HCT116 (cell line): ENCODE results near the gene RMND1. TPM values are rescaled to one million over a fixed set of nuclear protein-coding genes. Genes with fewer than 3 reads are reported as not detected.

ENCODE experiments used
- ATAC-seq: fragments of 200-7000 bp; cut with Tn5 transposase; 2 replicates; pipeline ENCODE4 v1.9.1; 2020; ENCODE audit warnings: mild to moderate bottlenecking, moderate library complexity
- BruUV-seq: library from RNA; stranded (reverse); fragments of 400-500 nt; replicated peaks from 2 replicates; lab custom pipeline; 2021; lab: Mats Ljungman, UMichigan
- CTCF ChIA-PET: fragments of 300-600 bp; sonication (Branson Sonifier 250); formaldehyde crosslinking; loops from one replicate; lab custom pipeline; 2021; ENCODE audit warnings: antibody characterized with exemption; lab: Charles Lee
- POLR2A ChIA-PET: fragments of 300-600, 350-600 bp; sonication (Branson Sonifier 250); formaldehyde crosslinking; loops from one replicate; lab custom pipeline; 2021; ENCODE audit warnings: antibody characterized with exemption; lab: Charles Lee
- RAD21 ChIA-PET, 2 experiments: fragments of 300-600 bp; sonication (Branson Sonifier 250); formaldehyde crosslinking; loops; one replicate each; lab custom pipeline; 2023; ENCODE audit warnings: low total read pairs in 2 of 2; ENCODE audit not compliant: uncharacterized antibody in 2 of 2, unreplicated experiment in 2 of 2, low non-redundant PET in 1 of 2; lab: Charles Lee
- DNase-seq: peaks from one replicate; pipeline ENCODE4 v3.0.0-alpha.2; 2010; ENCODE audit warnings: low read depth, low spot score
- H2AFZ ChIP-seq: fragments of 200-600 bp; shearing (Covaris generic), sonication (generic); 2 replicates; pipeline ENCODE4 v1.6.1; 2017; ENCODE audit warnings: low read depth, mixed run types, mixed read lengths, antibody characterized with exemption, low read length; ENCODE audit not compliant: poor library complexity, severe bottlenecking
- H3K27ac ChIP-seq: 2 replicates; pipeline ENCODE4 v1.5.1; 2012; ENCODE audit warnings: low read depth, low read length
- H3K27me3 ChIP-seq: fragments of 200-600 bp; sonication (generic); 2 replicates; pipeline ENCODE4 v1.6.1; 2016; ENCODE audit warnings: mixed run types, low read length, mixed read lengths; ENCODE audit not compliant: insufficient read depth
- H3K36me3 ChIP-seq, 2 experiments: fragments of 200-500 bp in 1 of 2; fragments of 200-600 bp in 1 of 2; sonication (Bioruptor generic) in 1 of 2; sonication (generic) in 1 of 2; 2 replicates each; pipeline versions ENCODE4 v1.5.1 to v1.6.1; 2014 to 2016; ENCODE audit warnings: low read length in 2 of 2, inconsistent platforms in 1 of 2, mixed read lengths in 1 of 2, mixed run types in 1 of 2; ENCODE audit not compliant: insufficient read depth in 2 of 2, control insufficient read depth in 1 of 2
- H3K4me1 ChIP-seq, 2 experiments: fragments of 200-600 bp in 1 of 2; sonication (generic) in 1 of 2; 2 replicates each; pipeline versions ENCODE4 v1.5.1 to v1.6.1; 2012 to 2017; ENCODE audit warnings: low read length in 2 of 2, inconsistent platforms in 1 of 2, mild to moderate bottlenecking in 1 of 2, mixed read lengths in 1 of 2, mixed run types in 1 of 2, moderate library complexity in 1 of 2; ENCODE audit not compliant: insufficient read depth in 2 of 2, control insufficient read depth in 1 of 2
- H3K4me2 ChIP-seq: fragments of 200-600 bp; sonication (generic); 2 replicates; pipeline ENCODE4 v1.6.1; 2017; ENCODE audit warnings: mixed run types, low read length, mixed read lengths
- H3K4me3 ChIP-seq, 2 experiments: fragments of 200-600 bp in 1 of 2; sonication (generic) in 1 of 2; replicated peaks in 1 of 2; 2 replicates each; pipeline ENCODE4 v1.5.1; 2011 to 2016; ENCODE audit warnings: low read length in 2 of 2, control low read depth in 1 of 2, low read depth in 1 of 2, mild to moderate bottlenecking in 1 of 2, mixed read lengths in 1 of 2, mixed run types in 1 of 2
- H3K79me2 ChIP-seq: fragments of 200-600 bp; sonication (generic); 2 replicates; pipeline ENCODE4 v1.6.1; 2017; ENCODE audit warnings: mild to moderate bottlenecking, mixed run types, low read length, moderate library complexity, mixed read lengths; ENCODE audit not compliant: insufficient read depth
- H3K9ac ChIP-seq: fragments of 200-600 bp; sonication (generic); 2 replicates; pipeline ENCODE4 v1.6.1; 2016; ENCODE audit warnings: low read length, mixed read lengths
- H3K9me2 ChIP-seq: fragments of 200-600 bp; sonication (generic), shearing (Covaris generic); 2 replicates; pipeline ENCODE4 v1.6.1; 2017; ENCODE audit warnings: mixed run types, mild to moderate bottlenecking, moderate library complexity; ENCODE audit not compliant: insufficient read depth
- H3K9me3 ChIP-seq, 2 experiments: fragments of 200-500 bp in 1 of 2; fragments of 200-600 bp in 1 of 2; sonication (Bioruptor generic) in 1 of 2; sonication (generic) in 1 of 2; 2 replicates each; pipeline ENCODE4 v1.6.1; 2014 to 2017; ENCODE audit warnings: low read length in 2 of 2, mixed read lengths in 2 of 2, inconsistent platforms in 1 of 2, low read depth in 1 of 2, mild to moderate bottlenecking in 1 of 2, mixed run types in 1 of 2, moderate library complexity in 1 of 2; ENCODE audit not compliant: control insufficient read depth in 1 of 2, insufficient read depth in 1 of 2
- H4K20me1 ChIP-seq: fragments of 200-600 bp; sonication (generic), shearing (Covaris generic); 2 replicates; pipeline ENCODE4 v1.6.1; 2017; ENCODE audit warnings: mixed run types, mild to moderate bottlenecking, moderate library complexity; ENCODE audit not compliant: insufficient read depth
- CBX3 ChIP-seq: IDR thresholded peaks from 2 replicates; pipeline ENCODE4 v1.6.1; 2012; ENCODE audit warnings: low read depth
- CEBPB ChIP-seq: IDR thresholded peaks from 2 replicates; pipeline ENCODE4 v1.6.1; 2012; ENCODE audit warnings: low read depth
- EGR1 ChIP-seq: IDR thresholded peaks from 2 replicates; pipeline ENCODE4 v1.6.1; 2012; ENCODE audit warnings: low read depth
- ELF1 ChIP-seq: IDR thresholded peaks from 2 replicates; pipeline ENCODE4 v1.6.1; 2012; ENCODE audit warnings: low read depth, borderline replicate concordance
- EZH2 ChIP-seq: fragments of 200-600 bp; sonication (generic); IDR thresholded peaks from 2 replicates; pipeline ENCODE4 v1.6.1; 2017; ENCODE audit warnings: antibody characterized with exemption, mixed run types
- FOSL1 ChIP-seq: IDR thresholded peaks from 2 replicates; pipeline ENCODE4 v1.6.1; 2012; ENCODE audit warnings: low read depth
- JUND ChIP-seq: IDR thresholded peaks from 2 replicates; pipeline ENCODE4 v1.6.1; 2012
- MAX ChIP-seq: IDR thresholded peaks from 2 replicates; pipeline ENCODE4 v1.6.1; 2012
- RAD21 ChIP-seq: IDR thresholded peaks from 2 replicates; pipeline ENCODE4 v1.6.1; 2012; ENCODE audit warnings: low read depth, mild to moderate bottlenecking
- SIN3A ChIP-seq: IDR thresholded peaks from 2 replicates; pipeline ENCODE4 v1.6.1; 2012; ENCODE audit warnings: low read depth
- SRF ChIP-seq: IDR thresholded peaks from 2 replicates; pipeline ENCODE4 v1.6.1; 2012; ENCODE audit warnings: low read depth
- ZBTB33 ChIP-seq: IDR thresholded peaks from 2 replicates; pipeline ENCODE4 v1.6.1; 2011; ENCODE audit warnings: mild to moderate bottlenecking, low read length, moderate library complexity; ENCODE audit not compliant: insufficient replicate concordance; ENCODE audit errors: extremely low read depth
- ZFX ChIP-seq: fragments of 450-650 bp; IDR thresholded peaks from 2 replicates; pipeline ENCODE4 v1.6.1; 2017
- ZNF274 ChIP-seq: fragments of 200-500 bp; sonication (Bioruptor generic); IDR thresholded peaks from 2 replicates; pipeline ENCODE4 v1.6.1; 2014; ENCODE audit warnings: mild to moderate bottlenecking, low read depth, low read length, inconsistent platforms
- intact Hi-C: fragments of 100-400 bp; cut with micrococcal nuclease; formaldehyde crosslinking; loops from 2 replicates; pipeline ENCODE4 v1.10.0; 2022
- total RNA-seq: library from RNA; stranded (reverse); gene quantifications from one replicate; pipeline ENCODE4 v1.2.1, GENCODE V29; 2021; ENCODE audit not compliant: unreplicated experiment
- TF ChIP-seq, protein P1 (sequence below): IDR thresholded peaks from 2 replicates; pipeline ENCODE4 v1.6.1; 2012
- TF ChIP-seq, protein P2 (sequence below): IDR thresholded peaks from 2 replicates; pipeline ENCODE4 v1.6.1; 2012; ENCODE audit warnings: low read depth

RMND1 gene
- total RNA-seq, 1 experiment from 2014 or later, result 28.0 TPM

DNA sequence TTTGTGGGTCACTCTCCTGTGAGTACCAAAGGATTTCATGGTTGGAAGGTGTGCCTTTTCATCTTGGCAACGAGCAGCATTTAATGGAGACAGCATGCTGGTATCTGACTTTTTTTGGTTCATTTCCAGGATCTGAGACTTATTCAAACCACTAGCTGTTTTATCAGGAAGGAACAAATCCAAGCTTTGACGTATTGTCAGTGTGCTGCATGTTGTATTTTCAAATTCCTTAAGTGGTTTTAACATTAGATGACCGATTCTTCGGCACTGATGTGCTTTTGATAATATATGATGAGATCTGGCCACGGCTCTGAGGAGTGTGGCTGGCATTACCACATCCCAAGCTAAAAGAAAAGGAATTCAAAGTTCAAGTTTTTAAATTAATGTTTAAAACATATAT lies 6.4 kb downstream of the RMND1 start (continued):
- no peak for TF ChIP-seq MAX
- TF ChIP-seq ELF1, result no peak
- no peak for TF ChIP-seq EZH2
- no peak for TF ChIP-seq SRF
- TF ChIP-seq, protein P1, sequence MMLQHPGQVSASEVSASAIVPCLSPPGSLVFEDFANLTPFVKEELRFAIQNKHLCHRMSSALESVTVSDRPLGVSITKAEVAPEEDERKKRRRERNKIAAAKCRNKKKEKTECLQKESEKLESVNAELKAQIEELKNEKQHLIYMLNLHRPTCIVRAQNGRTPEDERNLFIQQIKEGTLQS, result no peak
- TF ChIP-seq FOSL1, result no peak
- no peak for TF ChIP-seq CBX3

DNA sequence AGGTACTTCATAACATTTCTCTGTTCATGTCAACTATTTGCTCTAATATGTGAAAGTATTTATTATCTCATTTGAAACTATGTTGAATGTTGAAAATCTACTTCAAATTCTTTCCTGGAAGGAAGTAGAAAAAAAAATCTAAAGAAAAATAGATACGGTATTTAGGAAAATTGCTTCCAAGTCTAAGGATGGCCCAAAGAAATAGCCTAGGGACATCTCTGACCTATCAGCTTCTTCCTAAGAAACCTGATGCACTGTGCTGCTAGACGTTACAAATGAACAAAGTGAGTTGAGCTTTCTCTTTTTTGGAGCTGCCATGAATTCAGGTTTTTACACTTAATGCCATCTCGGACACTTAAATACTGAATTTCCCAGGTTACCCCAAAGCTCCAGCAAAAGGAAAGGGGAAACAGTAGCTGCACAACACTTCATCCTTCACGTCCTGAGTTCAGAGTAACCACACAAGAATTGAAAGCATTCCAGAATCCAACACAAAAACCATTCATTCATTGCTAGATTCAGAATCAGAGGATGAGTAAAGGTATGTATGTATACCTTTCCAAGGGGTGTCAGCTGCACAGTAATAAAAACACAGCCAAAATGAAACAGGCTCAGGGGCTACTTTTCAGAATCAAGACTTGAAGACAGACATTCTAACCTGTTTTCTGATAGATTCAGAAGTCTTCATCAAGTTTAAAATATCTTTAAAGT lies 7.9 kb downstream of the RMND1 start:
- POLR2A ChIA-PET, result no interaction called here
- peaks cover 0 to 7% of the 10 kb centered on the region in 2 experiments; a peak in 2 of 4 replicates for H3K36me3 ChIP-seq

More for the DNA sequence above, 7.9 kb downstream of the RMND1 start:
- DNase-seq, result no peak
- Histone ChIP-seq H3K27me3 (no peaks in the 10 kb centered on the region), H3K4me3 (no peak overlapping the region), H3K9ac (no peak overlapping the region), H2AFZ (no peak overlapping the region), H3K9me3 (no peaks in the 10 kb centered on the region), H3K4me2 (no peak overlapping the region), H3K79me2 (peaks cover 75% of the 10 kb centered on the region), H3K9me2 (no peaks in the 10 kb centered on the region), H3K27ac (no peak overlapping the region), H3K4me1 (peaks cover 0 to 14% of the 10 kb centered on the region in 2 experiments; a peak in 3 of 4 replicates), H4K20me1 (peaks cover 3% of the 10 kb centered on the region)
- ATAC-seq, result no peak
- intact Hi-C loops, result no loop called here
- TF ChIP-seq, protein P1, result no peak
- no peak for TF ChIP-seq ZFX
- TF ChIP-seq, protein P2, sequence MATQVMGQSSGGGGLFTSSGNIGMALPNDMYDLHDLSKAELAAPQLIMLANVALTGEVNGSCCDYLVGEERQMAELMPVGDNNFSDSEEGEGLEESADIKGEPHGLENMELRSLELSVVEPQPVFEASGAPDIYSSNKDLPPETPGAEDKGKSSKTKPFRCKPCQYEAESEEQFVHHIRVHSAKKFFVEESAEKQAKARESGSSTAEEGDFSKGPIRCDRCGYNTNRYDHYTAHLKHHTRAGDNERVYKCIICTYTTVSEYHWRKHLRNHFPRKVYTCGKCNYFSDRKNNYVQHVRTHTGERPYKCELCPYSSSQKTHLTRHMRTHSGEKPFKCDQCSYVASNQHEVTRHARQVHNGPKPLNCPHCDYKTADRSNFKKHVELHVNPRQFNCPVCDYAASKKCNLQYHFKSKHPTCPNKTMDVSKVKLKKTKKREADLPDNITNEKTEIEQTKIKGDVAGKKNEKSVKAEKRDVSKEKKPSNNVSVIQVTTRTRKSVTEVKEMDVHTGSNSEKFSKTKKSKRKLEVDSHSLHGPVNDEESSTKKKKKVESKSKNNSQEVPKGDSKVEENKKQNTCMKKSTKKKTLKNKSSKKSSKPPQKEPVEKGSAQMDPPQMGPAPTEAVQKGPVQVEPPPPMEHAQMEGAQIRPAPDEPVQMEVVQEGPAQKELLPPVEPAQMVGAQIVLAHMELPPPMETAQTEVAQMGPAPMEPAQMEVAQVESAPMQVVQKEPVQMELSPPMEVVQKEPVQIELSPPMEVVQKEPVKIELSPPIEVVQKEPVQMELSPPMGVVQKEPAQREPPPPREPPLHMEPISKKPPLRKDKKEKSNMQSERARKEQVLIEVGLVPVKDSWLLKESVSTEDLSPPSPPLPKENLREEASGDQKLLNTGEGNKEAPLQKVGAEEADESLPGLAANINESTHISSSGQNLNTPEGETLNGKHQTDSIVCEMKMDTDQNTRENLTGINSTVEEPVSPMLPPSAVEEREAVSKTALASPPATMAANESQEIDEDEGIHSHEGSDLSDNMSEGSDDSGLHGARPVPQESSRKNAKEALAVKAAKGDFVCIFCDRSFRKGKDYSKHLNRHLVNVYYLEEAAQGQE, result no peak
- no peak for TF ChIP-seq SIN3A
- TF ChIP-seq RAD21, result no peak
- no peak for TF ChIP-seq ZBTB33
- no peak for TF ChIP-seq CEBPB
- TF ChIP-seq EZH2, result no peak
- no peak for TF ChIP-seq JUND
- no peak for TF ChIP-seq ZNF274
- TF ChIP-seq EGR1, result no peak
- no peak for TF ChIP-seq CBX3
- ChIA-PET CTCF (no interaction called here), RAD21 (no interaction called here)
- no TSS peak for BruUV-seq
